ENCODE measurements around the gene DGCR8. TPM values are rescaled to one million over a fixed set of nuclear protein-coding genes. Genes with fewer than 3 reads are reported as not detected.
A peak's percentile ranks its signal among the peaks of the same experiment; 100 is the strongest.

Gene DGCR8
- total RNA-seq, 1 donor from 2014 or later, result 21.1 TPM

GRCh38 chr22:20108757-20109230, 28.8 kb downstream of the DGCR8 start:
- no peak for DNase-seq (ENCODE audit: low read depth)

DNA sequence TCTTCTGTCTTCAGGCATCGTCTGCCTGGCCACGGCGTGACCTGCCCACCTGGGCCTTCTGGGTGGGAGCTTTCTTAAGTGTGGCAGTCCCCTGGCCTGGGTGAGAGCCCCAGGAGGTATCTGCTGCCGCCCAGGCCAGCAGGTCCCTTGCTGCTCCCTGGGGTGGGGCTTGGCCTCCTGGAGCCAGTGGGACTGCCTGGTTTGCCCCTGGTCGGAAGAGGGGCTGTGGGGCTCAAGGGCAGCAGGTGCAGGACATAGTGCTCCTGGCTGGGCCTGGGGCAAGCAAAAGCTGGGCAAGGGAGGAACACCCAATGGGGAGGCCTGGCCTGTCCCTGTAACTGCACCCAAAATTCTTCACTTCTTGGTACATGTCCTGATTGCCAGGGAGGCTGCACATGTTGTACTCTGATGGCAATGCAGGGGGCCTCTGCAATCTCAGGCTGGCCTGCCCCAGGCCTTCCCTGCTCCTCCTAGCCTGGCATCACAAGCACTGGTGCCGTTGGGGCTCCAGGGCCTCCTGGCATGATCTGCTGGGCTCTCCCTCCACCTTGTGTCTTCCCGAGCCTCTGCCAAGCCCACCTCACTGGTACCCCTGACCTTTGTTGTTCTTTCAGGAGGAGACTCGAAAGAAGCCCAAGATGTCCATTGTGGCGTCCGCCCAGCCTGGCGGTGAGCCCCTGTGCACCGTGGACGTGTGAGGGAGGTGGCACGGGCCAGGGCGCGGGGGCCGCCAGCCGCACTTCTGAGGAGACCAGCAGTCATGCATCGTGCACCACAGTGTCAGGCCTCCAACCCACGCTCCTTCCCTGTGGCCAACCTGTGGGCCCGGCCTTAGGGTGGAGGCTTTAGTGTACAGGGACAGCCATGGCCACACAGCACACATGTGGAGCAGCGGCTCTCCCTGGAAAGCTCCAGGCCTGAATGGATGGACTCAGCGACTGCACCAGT, 29.6 kb downstream of the DGCR8 start:
- DNase-seq (ENCODE audit: low read depth), result no peak

DNA sequence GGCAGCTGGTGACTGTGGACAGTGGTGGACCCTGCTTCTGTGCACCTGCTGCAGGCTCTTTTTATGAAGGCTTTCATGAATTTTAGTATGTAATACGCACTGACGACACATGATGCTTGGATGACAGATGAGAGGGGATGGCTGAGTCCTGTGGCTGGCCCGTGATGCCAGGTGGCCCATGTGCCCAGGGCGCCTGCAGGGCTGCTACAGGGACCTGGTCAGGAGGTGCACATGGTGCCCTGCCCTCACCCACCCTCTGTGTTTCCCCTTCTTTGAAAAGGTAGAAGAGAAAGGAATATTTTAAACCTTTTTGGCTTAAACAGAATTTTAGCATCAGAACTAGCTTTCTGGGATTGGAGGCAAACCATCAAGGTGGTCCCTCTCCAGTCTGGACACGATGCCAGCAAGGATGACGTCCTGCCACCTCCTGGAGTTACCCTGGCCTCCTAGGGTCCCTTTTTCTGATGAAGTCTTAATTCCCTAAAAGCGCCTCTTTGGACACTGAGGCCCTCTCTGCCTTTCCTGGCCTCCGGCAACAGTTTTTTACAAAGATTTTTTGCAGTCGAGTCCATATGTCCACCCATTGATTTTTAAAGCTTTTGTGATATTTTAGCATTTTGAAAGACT, 30.4 kb downstream of the DGCR8 start:
- peak; percentile 28 for DNase-seq (ENCODE audit: low read depth)

GRCh38 chr22:20111045-20111688, 31.1 kb downstream of the DGCR8 start:
- DNase-seq (ENCODE audit: low read depth), result peak; percentile 88

DNA sequence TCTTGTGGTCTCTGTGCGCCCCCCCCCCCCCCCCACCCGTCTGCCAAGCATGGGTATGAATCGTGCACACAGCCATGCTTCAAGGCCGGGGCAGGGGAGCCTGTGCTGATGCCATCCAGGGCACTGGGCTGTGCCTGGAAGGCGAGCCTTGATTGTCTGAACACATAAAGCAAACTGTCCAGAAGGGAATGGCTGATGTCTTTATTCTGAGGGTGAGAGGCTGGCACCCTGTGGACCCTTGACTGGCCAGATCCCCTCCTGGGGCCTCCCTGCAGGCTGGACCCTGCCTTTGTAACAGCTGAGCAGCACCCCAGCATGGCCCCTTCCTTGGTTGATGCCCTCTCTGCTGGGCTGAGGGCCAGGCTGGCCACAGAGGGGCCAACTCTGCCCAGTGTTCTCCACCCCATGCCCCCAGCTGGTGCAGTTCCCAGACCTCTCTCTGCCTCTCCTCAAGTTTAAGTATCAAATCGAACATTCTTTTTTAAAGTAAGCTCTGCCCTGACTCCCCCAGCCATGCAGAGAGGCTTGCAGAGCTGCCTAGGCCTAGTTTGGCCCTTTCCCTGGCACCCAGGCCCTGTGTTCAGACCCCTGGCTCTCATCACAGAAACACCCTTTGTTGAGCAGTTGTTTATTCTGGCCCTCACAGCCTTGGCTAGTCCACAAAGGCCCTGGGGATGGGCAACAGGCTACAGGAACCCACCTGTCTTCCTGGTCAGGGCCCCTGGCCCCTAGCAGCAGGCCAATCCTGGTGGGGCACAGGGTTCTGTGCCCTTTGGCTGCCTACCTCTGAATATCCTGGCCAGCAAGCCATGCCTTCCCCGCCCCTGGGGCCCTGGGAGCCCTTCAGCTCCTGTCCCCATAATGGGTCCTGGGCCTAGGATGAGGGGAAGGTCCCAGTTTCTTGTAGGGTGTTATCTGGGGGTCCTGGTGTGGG, 31.9 kb downstream of the DGCR8 start:
- peak; percentile 67 for DNase-seq (ENCODE audit: low read depth)

GRCh38 chr22:20112623-20113511, 32.8 kb downstream of the DGCR8 start:
- DNase-seq (ENCODE audit: low read depth), result no peak

DNA sequence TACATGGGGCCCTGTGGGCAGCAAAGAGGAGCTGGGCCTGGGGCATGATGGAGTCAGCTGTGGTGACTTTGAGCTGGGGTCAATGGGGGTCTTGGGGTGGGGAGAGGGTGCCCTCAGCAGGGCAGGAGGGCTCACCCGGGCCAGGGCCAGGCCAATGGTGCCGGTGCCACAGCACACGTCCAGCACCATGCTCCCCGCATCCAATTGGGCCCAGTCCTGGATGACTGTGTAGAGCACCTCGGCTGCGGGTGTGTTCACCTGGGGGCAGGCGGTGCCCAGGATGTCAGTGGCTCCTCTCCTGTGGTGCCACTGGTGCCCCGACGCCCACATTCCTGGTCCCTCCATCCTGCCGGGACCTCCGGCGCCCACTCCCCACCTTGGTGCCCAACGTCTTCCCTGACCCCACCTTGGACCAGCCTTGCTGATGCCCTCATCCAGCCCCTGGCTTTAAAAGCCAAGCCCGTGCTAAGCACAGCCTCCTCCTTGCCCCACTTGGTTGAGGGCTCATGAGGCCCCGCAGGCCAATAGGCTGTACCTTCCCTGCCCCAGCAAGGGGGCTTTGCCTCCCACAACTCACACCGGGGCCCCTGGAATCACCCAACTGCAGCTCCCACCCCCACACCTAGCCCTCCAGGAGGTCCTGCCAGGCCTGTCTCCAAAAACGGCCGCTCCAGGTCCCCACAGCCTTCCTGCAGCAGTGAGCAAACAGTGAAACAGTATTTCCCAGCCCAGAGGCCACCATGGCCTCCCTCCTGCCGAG, 33.7 kb downstream of the DGCR8 start:
- DNase-seq (ENCODE audit: low read depth), result no peak

GRCh38 chr22:20114506-20115475, 34.8 kb downstream of the DGCR8 start:
- no peak for DNase-seq (ENCODE audit: low read depth)

DNA sequence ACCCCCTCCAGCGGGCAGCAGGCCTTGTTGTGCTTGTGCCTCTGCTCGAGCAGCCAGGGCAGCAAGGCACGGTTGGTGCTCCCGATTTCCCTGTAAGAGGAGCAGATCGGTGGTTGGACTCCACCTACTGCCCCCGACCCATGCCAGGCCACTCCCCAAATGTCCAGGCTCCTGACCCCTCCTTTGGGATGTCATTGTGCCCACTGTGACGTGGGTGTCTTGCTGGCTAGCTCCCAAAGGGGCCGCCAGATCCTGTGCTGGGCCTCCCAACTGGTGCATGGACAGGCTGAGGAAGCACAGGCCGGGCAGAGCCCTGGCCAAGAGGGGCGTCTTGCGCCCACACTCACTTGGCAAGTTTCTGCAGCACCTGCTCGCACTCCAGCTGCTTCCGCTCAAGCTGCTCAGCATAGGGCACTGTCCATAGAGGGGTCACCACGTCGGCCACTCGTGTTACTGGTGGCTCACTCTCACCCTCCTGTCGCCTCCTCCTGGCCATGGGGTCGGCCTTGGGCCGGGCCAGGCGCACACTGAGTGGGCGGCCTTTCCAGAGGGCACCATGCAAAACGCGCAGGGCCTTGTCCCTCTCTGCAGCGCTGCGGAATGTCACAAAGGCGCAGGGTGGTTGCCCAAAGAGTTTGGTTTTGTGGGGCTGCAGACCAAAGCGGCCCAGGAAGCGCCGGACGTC, 35.8 kb downstream of the DGCR8 start, which contains the start of gene RANBP1:
RANBP1 (plus strand) TSS at position 414 of the 685 bp plus-strand sequence; CDS start at position 495, 81 bp downstream.
- peak; percentile 90 for DNase-seq (ENCODE audit: low read depth)

- no peak for DNase-seq (ENCODE audit: low read depth)
These were observed 36.4 kb downstream of the DGCR8 start for GRCh38 chr22:20116376-20116950.

DNA sequence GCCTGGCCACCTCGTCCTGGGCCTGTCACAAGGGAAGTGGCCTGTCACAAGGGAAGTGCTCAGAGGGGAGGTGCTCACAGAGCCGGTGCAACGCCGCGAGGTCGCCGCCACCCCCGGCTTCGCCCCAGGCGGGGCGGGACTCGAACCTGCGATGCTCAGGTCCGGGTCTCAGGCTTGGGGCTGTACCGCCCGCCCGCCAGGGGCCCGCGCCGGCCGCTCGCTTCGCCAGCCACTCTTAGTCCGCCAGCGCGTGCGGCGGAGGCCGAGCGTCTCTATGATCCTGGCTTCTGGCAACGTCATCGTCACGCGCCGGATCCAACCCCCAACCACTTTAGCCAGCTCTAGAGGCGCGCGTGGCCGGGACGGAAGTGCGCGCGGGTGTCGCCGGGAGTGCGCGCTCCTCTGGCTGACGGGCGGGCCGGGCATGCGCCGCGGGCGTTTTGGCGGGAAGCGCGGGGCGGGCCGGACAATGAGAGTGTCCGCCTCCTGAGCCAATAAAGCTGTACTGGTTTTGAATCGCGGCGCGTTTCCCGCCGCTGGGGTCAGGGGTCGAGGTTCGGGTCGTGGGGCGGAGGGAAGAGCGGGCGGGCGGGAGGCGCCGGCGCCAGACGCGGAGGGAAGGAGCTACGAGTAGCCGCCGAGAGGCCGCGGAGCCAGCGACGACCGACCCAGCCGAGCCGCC, 37.1 kb downstream of the DGCR8 start, which contains the start of gene TRMT2A:
TRMT2A (minus strand) TSS at position 276 of the 682 bp plus-strand sequence. CDS start 320 bp downstream, outside the sequence.
- DNase-seq (ENCODE audit: low read depth), result peak; percentile 99

GRCh38 chr22:20117633-20118299, 37.7 kb downstream of the DGCR8 start:
- peak; percentile 28 for DNase-seq (ENCODE audit: low read depth)

- DNase-seq (ENCODE audit: low read depth), result no peak
These were observed 38.4 kb downstream of the DGCR8 start for GRCh38 chr22:20118300-20119020.

GRCh38 chr22:20121856-20122415, 41.9 kb downstream of the DGCR8 start:
- DNase-seq (ENCODE audit: low read depth), result no peak

Data from myocyte (in vitro differentiated cells).